Subcutaneous abdominal adipose tissue (tissue), 5 donors: ENCODE measurements around the gene TFDP1.

ENCODE experiments used
- H3K27ac ChIP-seq: one replicate; pipeline ENCODE4 v1.7.0; 2013; ENCODE audit warnings: low read depth, mild to moderate bottlenecking, inconsistent platforms, low read length, moderate library complexity
- H3K27me3 ChIP-seq, 5 donors: one replicate each; pipeline ENCODE4 v1.7.0; 2013; ENCODE audit warnings: low read length in 5 of 5, inconsistent platforms in 1 of 5; ENCODE audit not compliant: control insufficient read depth in 5 of 5, insufficient read depth in 4 of 5
- H3K36me3 ChIP-seq, 5 donors: one replicate each; pipeline ENCODE4 v1.7.0; 2013; ENCODE audit warnings: low read length in 5 of 5; ENCODE audit not compliant: control insufficient read depth in 5 of 5, insufficient read depth in 5 of 5
- H3K4me1 ChIP-seq, 5 donors: one replicate each; pipeline ENCODE4 v1.7.0; 2013; ENCODE audit warnings: low read length in 5 of 5, mild to moderate bottlenecking in 3 of 5, moderate library complexity in 1 of 5; ENCODE audit not compliant: control insufficient read depth in 5 of 5, insufficient read depth in 5 of 5
- H3K4me3 ChIP-seq, 5 donors: one replicate each; pipeline ENCODE4 v1.7.0; 2013; ENCODE audit warnings: low read length in 5 of 5, low read depth in 1 of 5
- H3K9ac ChIP-seq, 5 donors: one replicate each; pipeline ENCODE4 v1.7.0; 2013; ENCODE audit warnings: low read length in 5 of 5, mild to moderate bottlenecking in 4 of 5, moderate library complexity in 3 of 5
- H3K9me3 ChIP-seq, 5 donors: one replicate each; pipeline ENCODE4 v1.7.0; 2013; ENCODE audit warnings: low read length in 5 of 5; ENCODE audit not compliant: control insufficient read depth in 5 of 5
- donor health status: healthy.
- donor health status: healthy.
- donor health status: healthy.
- donor health status: healthy.
- donor health status: healthy.

Gene TFDP1

DNA sequence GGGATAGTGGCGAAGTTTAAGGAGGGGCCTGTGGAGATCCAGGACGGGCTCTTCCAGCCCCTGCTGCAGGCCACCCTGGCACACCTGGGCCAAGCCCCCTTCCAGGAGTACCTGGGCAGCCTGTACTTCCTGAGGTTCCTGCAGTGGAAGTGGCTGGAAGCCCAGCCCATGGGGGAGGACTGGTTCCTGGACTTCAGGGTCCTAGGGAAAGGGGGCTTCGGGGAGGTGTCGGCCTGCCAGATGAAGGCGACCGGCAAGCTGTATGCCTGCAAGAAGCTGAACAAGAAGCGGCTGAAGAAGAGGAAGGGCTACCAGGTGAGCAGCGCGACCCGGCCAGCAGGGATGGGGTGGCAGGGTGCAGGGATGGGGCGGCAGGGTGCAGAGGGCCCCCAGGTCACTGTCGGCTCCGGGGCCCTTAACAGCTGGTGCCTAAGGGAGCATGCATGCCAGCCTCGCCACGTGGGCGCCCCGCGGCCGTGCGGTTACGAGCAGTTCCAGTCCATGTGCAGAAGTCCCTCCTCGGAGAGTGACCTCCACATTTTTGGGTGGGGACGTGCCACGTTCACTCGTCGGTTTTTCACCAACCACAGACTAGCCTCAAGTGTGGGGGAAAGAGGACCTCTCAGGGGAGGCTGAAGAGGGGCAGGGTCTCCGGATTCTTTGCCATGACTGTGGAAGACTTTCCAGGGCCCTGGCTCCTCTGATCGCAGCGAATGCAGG, 83.4 kb downstream of the TFDP1 start:
- no peaks in the 10 kb centered on the region for H3K4me1 ChIP-seq
- H3K9me3 ChIP-seq, result peaks cover 0 to 4% (median 0%) of the 10 kb centered on the region in 5 donors
- H3K9ac ChIP-seq, result no peak overlapping the region
- no peak overlapping the region for H3K27ac ChIP-seq
- no peak overlapping the region for H3K4me3 ChIP-seq
- peaks cover 0 to 13% (median 12%) of the 10 kb centered on the region in 5 donors for H3K27me3 ChIP-seq
- H3K36me3 ChIP-seq, result no peaks in the 10 kb centered on the region

DNA sequence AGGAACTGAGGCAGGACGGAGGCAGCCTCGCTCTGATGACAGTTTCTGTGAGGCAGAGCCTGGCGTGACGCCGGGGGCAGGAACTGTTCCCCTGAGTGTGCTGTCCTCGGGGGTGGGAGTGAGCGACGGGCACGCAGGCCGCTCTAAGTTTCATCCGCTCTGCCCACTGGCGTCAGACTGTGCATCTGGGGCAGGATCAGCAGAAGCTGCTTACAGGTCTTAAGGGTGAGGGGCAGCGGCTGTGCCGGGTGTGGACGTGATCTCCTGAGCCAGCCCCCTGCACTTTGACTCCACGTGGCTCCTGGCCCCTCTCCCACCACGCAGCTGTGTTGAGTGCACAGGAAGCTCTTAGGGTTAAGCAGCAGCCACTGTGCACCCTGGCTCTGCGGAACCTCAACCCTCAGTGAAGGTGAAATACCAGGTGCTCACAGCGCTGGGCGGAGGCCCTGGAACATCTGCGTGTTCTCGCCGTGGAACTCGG, 84.0 kb downstream of the TFDP1 start:
- Histone ChIP-seq H3K36me3 (no peaks in the 10 kb centered on the region), H3K4me3 (no peak overlapping the region), H3K27ac (no peak overlapping the region), H3K9me3 (peaks cover 0 to 4% (median 0%) of the 10 kb centered on the region in 5 donors), H3K27me3 (peaks cover 0 to 13% (median 12%) of the 10 kb centered on the region in 5 donors), H3K4me1 (no peaks in the 10 kb centered on the region), H3K9ac (no peak overlapping the region)

- no peak overlapping the region for H3K9ac ChIP-seq
- no peak overlapping the region for H3K4me3 ChIP-seq
- H3K27me3 ChIP-seq, result peaks cover 0 to 13% (median 12%) of the 10 kb centered on the region in 5 donors
- H3K9me3 ChIP-seq, result peaks cover 0 to 4% (median 0%) of the 10 kb centered on the region in 5 donors
- H3K27ac ChIP-seq, result no peak overlapping the region
- H3K36me3 ChIP-seq, result no peaks in the 10 kb centered on the region
- H3K4me1 ChIP-seq, result no peaks in the 10 kb centered on the region
These were observed 84.7 kb downstream of the TFDP1 start for GRCh38 chr13:113669231-113669754.

GRCh38 chr13:113669755-113670341, 85.3 kb downstream of the TFDP1 start:
- Histone ChIP-seq H3K27me3 (peaks cover 0 to 13% (median 12%) of the 10 kb centered on the region in 5 donors), H3K9ac (no peak overlapping the region), H3K4me3 (no peak overlapping the region)

DNA sequence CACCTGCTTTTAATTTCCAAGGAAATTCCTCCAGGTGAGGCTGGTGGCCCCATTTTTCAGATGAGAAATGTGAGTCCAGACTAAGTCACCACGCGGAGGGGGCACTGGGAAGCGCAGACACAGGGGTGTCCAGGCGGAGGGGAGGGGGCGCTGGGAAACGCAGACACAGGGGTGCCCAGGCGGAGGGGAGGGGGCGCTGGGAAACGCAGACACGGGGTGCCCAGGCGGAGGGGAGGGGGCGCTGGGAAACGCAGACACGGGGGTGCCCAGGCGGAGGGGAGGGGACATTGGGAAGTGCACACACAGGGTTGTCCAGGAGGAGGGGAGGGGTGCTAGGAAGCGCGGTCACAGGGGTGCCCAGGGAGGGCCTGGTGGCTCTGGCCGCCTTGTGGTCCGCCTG, 86.0 kb downstream of the TFDP1 start:
- Histone ChIP-seq H3K4me3 (no peak overlapping the region), H3K9ac (no peak overlapping the region), H3K9me3 (peaks cover 0 to 2% (median 0%) of the 10 kb centered on the region in 5 donors), H3K27ac (no peak overlapping the region), H3K36me3 (no peaks in the 10 kb centered on the region), H3K27me3 (peaks cover 0 to 13% (median 9%) of the 10 kb centered on the region in 5 donors), H3K4me1 (no peaks in the 10 kb centered on the region)

More at GRCh38 chr13:113669755-113670341, 85.3 kb downstream of the TFDP1 start:
- H3K4me1 ChIP-seq, result no peaks in the 10 kb centered on the region
- no peak overlapping the region for H3K27ac ChIP-seq
- peaks cover 0 to 4% (median 0%) of the 10 kb centered on the region in 5 donors for H3K9me3 ChIP-seq
- no peaks in the 10 kb centered on the region for H3K36me3 ChIP-seq

DNA sequence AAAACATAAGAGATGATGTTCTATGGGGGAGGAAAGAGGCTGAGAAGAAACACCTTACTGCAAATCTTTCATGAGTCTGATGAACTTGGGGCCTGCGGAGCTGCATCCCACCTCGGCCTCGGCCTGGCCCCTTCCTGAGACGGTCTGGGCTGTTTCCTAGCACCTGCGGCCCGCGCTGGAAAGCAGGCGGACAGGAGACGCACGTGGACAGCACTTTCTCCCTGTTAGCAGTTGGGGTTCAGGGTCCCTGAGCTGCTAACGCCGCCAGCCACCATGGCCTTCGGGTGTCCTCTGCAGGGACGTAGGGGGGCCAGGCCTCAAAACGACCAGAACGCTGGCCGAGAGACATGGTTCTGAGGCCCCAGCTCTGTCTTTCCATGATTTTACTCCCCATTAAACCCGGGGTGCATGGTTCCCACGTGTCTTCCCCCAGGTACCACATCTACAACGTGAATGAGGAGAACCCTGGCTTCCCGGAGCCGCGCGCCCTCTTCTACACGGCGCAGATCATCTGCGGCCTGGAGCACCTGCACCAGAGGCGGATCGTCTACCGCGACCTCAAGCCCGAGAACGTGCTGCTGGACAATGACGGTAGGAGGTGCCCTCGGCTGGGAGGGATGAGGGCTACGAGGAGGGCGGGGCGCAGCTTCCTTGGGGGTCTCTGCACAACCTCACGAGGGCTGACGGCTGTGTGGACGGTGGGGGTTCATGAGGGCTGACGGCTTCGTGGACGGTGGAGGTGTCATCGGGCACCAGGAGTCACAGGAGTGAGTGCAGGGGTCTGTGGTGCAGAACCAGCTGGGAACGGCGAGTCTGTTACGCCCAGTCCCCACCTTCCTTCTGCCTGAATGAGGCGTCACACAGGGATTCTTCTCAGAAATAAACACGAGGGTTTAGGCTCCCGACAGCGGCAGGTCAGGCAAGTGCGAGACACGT, 86.8 kb downstream of the TFDP1 start:
- Histone ChIP-seq H3K36me3 (no peaks in the 10 kb centered on the region), H3K9ac (no peak overlapping the region)

DNA sequence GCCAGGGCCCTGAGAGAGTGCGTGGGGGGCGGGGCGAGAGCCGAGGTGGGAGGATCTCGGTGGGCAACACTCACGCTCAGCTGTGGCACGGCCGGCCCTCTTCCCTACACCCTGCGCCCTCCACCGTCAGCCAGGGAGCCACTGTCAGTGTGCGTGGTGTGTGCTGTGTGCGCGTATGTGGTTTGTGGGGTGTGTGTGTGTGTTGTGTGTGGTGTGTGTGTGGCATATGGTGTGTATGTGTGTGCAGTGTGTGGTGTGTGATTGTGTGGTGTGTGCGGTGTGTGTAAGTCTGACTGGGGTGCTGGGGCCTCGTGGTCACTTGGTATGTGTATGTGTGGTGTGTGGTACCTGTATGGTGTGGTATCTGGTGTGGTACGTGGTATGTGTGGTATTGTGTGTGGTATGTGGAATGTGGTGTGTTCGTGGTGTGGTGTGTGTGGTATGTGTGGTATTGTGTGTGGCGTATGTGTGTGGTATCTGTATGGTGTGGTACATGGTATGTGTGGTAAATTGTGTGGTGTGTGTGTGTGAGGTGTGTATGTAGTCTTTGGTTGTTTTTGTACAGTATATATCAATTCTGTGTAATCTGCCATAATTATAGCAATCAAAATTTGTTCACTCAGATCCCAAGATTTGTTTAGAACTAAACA, 87.6 kb downstream of the TFDP1 start:
- H3K36me3 ChIP-seq, result no peaks in the 10 kb centered on the region
- no peak overlapping the region for H3K9ac ChIP-seq
- H3K4me3 ChIP-seq, result no peak overlapping the region
- peaks cover 0 to 13% (median 3%) of the 10 kb centered on the region in 5 donors for H3K27me3 ChIP-seq
- H3K4me1 ChIP-seq, result no peaks in the 10 kb centered on the region
- H3K9me3 ChIP-seq, result no peaks in the 10 kb centered on the region
- H3K27ac ChIP-seq, result no peak overlapping the region

More for the DNA sequence above, 86.8 kb downstream of the TFDP1 start:
- no peaks in the 10 kb centered on the region for H3K9me3 ChIP-seq
- H3K4me1 ChIP-seq, result no peaks in the 10 kb centered on the region
- no peak overlapping the region for H3K4me3 ChIP-seq
- no peak overlapping the region for H3K27ac ChIP-seq
- H3K27me3 ChIP-seq, result peaks cover 0 to 13% (median 3%) of the 10 kb centered on the region in 5 donors
